ENCODE measurements around the gene CLIC4.

The CLIC4 gene

GRCh38 chr1:24724345-24725208 is 20.7 kb upstream of the CLIC4 start:
- no peak for TF ChIP-seq CTCF (IDR thresholded peaks at IDR 0.05)
- no peak overlapping the region for H3K4me3 ChIP-seq (ENCODE audit: low read depth in 1 of 2, low read length in 1 of 2)
- no peaks in the 10 kb centered on the region for H3K27me3 ChIP-seq
- no peaks in the 10 kb centered on the region for H3K36me3 ChIP-seq
- no peak overlapping the region for H3K27ac ChIP-seq
- H3K4me1 ChIP-seq (ENCODE audit: control insufficient read depth in 1 of 2, insufficient read depth in 1 of 2, low read depth in 1 of 2, low read length in 1 of 2), result peaks cover 13 to 18% of the 10 kb centered on the region in 2 experiments
- H3K9me3 ChIP-seq, result no peaks in the 10 kb centered on the region

- no peak overlapping the region for H3K27ac ChIP-seq
- no peak overlapping the region for H3K4me3 ChIP-seq (ENCODE audit: low read depth in 1 of 2, low read length in 1 of 2)
- no peaks in the 10 kb centered on the region for H3K36me3 ChIP-seq
- no peaks in the 10 kb centered on the region for H3K27me3 ChIP-seq
- no peak for TF ChIP-seq CTCF (IDR thresholded peaks at IDR 0.05)
- H3K4me1 ChIP-seq (ENCODE audit: control insufficient read depth in 1 of 2, insufficient read depth in 1 of 2, low read depth in 1 of 2, low read length in 1 of 2), result peaks cover 13 to 18% of the 10 kb centered on the region in 2 experiments
- no peaks in the 10 kb centered on the region for H3K9me3 ChIP-seq
These were observed 20.0 kb upstream of the CLIC4 start for GRCh38 chr1:24725209-24725651.

GRCh38 chr1:24726741-24727140 is 18.5 kb upstream of the CLIC4 start:
- no peaks in the 10 kb centered on the region for H3K27me3 ChIP-seq
- no peak for TF ChIP-seq CTCF (IDR thresholded peaks at IDR 0.05)
- H3K27ac ChIP-seq, result peak overlapping the region; percentile 80
- no peaks in the 10 kb centered on the region for H3K9me3 ChIP-seq
- H3K36me3 ChIP-seq, result no peaks in the 10 kb centered on the region
- H3K4me1 ChIP-seq (ENCODE audit: control insufficient read depth in 1 of 2, insufficient read depth in 1 of 2, low read depth in 1 of 2, low read length in 1 of 2), result peaks cover 13 to 26% of the 10 kb centered on the region in 2 experiments
- peak overlapping the region in 1 of 2 experiments; percentile 45 for H3K4me3 ChIP-seq (ENCODE audit: low read depth in 1 of 2, low read length in 1 of 2)

- no peak for TF ChIP-seq CTCF (IDR thresholded peaks at IDR 0.05)
- Histone ChIP-seq H3K4me1 (ENCODE audit: control insufficient read depth in 1 of 2, insufficient read depth in 1 of 2, low read depth in 1 of 2, low read length in 1 of 2) (peaks cover 16 to 33% of the 10 kb centered on the region in 2 experiments), H3K36me3 (no peaks in the 10 kb centered on the region), H3K4me3 (ENCODE audit: low read depth in 1 of 2, low read length in 1 of 2) (peak overlapping the region; percentile 45 to 49), H3K9me3 (no peaks in the 10 kb centered on the region), H3K27ac (peak overlapping the region; percentile 80), H3K27me3 (no peaks in the 10 kb centered on the region)
These were observed 17.6 kb upstream of the CLIC4 start for GRCh38 chr1:24727501-24728216.

- Histone ChIP-seq H3K4me3 (ENCODE audit: low read depth in 1 of 2, low read length in 1 of 2) (no peak overlapping the region), H3K27ac (no peak overlapping the region), H3K4me1 (ENCODE audit: control insufficient read depth in 1 of 2, insufficient read depth in 1 of 2, low read depth in 1 of 2, low read length in 1 of 2) (peaks cover 20 to 41% of the 10 kb centered on the region in 2 experiments), H3K36me3 (no peaks in the 10 kb centered on the region), H3K27me3 (no peaks in the 10 kb centered on the region), H3K9me3 (no peaks in the 10 kb centered on the region)
- TF ChIP-seq CTCF (IDR thresholded peaks at IDR 0.05), result no peak
These were observed 16.3 kb upstream of the CLIC4 start for GRCh38 chr1:24728982-24729381.

All from neutrophil (primary cell).